Esophagus muscularis mucosa (tissue), 4 donors: ENCODE measurements around the gene CBFA2T3.

Experiments
- EP300 ChIP-seq: sonication (generic); formaldehyde crosslinking; IDR thresholded peaks from one replicate; pipeline ENCODE4 v1.6.1; 2017; ENCODE audit warnings: antibody characterized with exemption
- POLR2A ChIP-seq: fragments of 450-650 bp; IDR thresholded peaks from one replicate; pipeline ENCODE4 v1.6.1; 2017; ENCODE audit warnings: antibody characterized with exemption, moderate library complexity, mild to moderate bottlenecking, low read depth
- POLR2AphosphoS5 ChIP-seq, 2 donors: sonication (generic); formaldehyde crosslinking; IDR thresholded peaks; one replicate each; pipeline ENCODE4 v1.6.1; 2017; ENCODE audit warnings: antibody characterized with exemption in 2 of 2
- TF ChIP-seq, protein P1 (sequence below), 3 experiments: fragments of 200-600 bp in 2 of 3; fragments of 450-650 bp in 1 of 3; sonication (generic) in 2 of 3; IDR thresholded peaks; one replicate each; pipeline ENCODE4 v1.5.1; 2017 to 2019; ENCODE audit warnings: antibody characterized with exemption in 3 of 3, mild to moderate bottlenecking in 2 of 3, moderate library complexity in 1 of 3

DNA sequence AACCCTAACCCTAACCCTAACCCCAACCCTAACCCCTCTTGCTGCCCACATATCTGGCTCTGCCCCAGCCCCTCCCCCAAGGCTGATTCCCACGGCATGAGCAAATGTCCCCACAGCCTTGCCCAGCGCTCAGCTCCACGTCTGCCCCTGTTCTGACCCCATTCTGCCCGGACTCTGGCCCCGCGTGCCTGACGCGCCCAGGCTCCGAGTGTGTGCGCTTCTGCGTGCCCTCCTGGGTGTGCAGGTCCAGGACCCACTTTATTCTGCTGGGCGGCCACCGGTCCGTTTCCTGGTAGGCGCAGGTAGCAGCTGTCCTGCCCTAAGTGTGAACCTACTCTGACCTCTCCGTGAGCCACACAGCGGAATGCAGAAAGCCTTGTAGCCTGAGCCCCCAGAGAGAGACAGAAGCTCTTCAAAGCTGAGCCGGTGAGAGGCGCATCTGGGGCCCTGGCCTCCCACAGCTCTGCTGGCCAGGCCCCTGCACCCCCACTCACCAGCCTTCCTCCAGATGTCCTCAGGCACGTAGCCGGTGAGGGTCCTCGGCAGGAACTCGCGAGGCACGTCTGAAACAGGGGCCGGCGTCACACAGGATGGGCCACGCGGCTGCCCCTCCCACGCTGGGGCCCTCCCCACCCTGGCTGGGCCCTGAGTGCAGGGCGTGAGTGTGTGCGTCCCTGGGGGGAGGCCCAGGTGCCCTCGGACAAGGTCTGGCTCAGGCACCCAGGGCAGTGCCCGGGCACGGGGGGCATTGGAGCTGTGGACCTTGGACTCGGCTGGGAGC is 96.6 kb downstream of the CBFA2T3 start:
- TF ChIP-seq EP300 (no peak), POLR2A (no peak), POLR2AphosphoS5 (IDR thresholded peaks at IDR 0.05) (no peak)
- TF ChIP-seq, protein P1, sequence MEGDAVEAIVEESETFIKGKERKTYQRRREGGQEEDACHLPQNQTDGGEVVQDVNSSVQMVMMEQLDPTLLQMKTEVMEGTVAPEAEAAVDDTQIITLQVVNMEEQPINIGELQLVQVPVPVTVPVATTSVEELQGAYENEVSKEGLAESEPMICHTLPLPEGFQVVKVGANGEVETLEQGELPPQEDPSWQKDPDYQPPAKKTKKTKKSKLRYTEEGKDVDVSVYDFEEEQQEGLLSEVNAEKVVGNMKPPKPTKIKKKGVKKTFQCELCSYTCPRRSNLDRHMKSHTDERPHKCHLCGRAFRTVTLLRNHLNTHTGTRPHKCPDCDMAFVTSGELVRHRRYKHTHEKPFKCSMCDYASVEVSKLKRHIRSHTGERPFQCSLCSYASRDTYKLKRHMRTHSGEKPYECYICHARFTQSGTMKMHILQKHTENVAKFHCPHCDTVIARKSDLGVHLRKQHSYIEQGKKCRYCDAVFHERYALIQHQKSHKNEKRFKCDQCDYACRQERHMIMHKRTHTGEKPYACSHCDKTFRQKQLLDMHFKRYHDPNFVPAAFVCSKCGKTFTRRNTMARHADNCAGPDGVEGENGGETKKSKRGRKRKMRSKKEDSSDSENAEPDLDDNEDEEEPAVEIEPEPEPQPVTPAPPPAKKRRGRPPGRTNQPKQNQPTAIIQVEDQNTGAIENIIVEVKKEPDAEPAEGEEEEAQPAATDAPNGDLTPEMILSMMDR (IDR thresholded peaks at IDR 0.05): no peak
